Measurements from ENCODE around the gene PDLIM7. TPM values are rescaled to one million over a fixed set of nuclear protein-coding genes. Genes with fewer than 3 reads are reported as not detected.

Gene PDLIM7
- total RNA-seq, 1 donor from 2014 or later = 5.3 TPM

GRCh38 chr5:177524941-177525655 lies 27.7 kb upstream of the PDLIM7 start:
- DNase-seq (ENCODE audit: low spot score) = no peak

DNA sequence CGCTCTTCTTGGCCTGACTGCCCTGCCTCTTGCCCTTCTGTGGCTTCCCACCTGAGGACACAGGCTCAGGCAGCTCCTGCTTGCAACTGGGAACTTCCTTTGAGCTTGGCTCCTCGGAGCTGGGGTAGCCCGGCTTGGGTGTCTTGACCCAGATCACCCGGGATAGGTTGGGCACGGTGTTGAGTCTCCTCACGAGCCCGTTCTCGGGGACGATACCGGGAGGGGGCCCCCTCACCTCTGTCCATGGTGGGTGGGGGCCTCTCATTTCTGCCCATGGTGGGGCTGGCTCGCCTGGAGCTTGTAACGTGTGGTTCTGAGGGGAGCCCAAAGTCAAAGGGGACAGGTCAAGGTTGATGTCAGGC lies 27.1 kb upstream of the PDLIM7 start:
- ATAC-seq = no peak
- no peak for DNase-seq (ENCODE audit: low spot score)

More at GRCh38 chr5:177524941-177525655, 27.7 kb upstream of the PDLIM7 start:
- no peak for ATAC-seq

DNA sequence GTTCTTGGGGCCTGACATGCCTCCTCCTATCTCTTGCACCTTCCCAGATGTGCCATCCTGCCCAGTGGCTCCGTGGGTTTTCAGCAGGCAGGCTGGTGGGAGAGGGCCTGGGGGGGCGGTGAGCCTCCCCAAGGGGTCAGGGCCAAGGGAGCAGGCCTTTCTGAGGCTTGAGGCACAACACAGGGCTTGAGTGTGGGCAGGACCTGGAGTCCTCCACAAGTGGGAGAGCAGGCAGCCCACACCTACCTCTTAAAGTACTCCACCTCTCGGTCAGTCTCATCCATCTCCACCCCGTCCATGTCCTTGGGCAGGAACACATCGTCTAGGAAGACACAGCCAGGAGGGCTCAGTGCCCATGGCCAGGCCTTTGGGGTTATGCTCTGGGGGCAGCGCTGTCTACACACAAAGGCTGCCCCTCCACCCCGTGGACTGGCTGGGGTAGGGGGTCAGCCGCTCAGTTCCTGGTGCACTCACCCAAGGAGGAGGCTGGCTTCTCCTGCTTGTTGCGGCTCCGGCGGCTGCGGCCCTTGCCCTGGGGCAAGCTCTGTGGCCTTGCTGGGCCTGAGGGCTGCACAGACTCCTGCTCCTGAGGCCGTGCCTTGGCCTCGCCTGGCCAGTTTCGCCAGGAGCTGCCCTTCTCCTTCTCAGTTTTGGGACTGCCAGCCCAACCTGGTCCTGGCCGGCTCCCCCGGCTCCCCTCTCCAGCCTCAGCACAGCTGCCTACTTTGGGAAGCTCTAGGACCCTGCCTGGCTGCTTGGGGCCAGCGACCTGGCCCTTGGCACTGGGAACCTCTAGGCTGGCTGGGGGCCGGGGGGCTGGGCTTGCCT lies 26.5 kb upstream of the PDLIM7 start:
- DNase-seq (ENCODE audit: low spot score) (no peak), ATAC-seq (no peak)

GRCh38 chr5:177520916-177521513 lies 23.6 kb upstream of the PDLIM7 start:
- DNase-seq (ENCODE audit: low spot score) (no peak), ATAC-seq (no peak)

DNA sequence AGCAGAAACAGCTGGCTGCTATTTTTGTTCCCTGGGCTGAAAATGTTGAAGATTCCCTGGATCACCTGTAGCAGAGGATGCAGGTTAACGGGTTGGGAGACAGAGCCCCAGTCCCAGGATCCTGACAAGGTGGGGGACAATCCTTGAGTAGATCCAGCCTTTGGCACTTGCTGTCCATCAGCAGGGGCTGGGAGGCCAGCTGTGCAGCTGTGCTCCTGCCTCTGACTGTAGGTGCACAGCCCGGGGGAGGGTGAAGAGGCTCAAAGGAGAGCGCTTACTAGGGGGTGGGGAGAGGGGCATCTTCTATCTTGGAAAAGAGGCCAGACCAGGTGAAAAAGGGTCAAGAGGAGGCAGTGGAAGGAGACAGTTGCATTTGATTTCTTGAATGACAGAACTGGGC lies 22.9 kb upstream of the PDLIM7 start:
- DNase-seq (ENCODE audit: low spot score) (no peak), ATAC-seq (no peak)

DNA sequence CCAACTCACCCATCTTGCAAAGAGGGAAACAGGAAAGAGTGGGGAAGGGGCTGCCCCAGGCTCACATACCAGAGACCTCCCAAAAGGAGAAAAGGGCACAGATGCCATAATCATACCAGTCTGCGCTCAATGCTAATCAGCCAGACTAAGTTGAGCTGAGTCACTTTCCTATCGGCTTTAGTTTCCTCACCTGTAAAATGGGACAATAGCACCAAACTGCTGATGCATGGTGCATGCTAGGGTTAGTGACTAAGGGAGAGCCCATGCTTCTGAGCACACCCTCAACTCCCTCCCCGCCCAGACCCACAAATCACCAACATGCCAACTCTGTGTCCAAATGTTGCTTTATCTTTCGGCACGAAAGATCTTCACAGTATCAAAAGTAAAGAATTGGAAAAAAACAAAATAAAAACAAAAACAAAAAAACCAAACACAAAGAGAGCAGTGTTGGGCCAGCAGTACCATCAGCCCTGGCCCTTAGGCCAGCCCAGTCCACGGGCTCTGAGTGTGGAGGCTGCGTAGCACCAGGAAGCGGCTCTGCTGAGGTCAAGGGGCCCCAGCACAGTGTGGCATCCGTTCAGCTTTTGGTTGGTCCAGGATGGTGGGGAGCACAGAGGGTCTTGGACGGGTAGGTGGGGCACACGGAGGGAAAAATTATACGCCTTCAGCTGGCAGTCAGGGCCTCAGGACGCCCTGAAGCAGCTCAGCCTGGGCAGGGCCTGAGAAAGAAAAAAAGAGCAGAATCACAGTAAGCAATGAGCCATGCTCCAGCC lies 22.2 kb upstream of the PDLIM7 start:
- DNase-seq (ENCODE audit: low spot score) (no peak), ATAC-seq (no peak)

DNA sequence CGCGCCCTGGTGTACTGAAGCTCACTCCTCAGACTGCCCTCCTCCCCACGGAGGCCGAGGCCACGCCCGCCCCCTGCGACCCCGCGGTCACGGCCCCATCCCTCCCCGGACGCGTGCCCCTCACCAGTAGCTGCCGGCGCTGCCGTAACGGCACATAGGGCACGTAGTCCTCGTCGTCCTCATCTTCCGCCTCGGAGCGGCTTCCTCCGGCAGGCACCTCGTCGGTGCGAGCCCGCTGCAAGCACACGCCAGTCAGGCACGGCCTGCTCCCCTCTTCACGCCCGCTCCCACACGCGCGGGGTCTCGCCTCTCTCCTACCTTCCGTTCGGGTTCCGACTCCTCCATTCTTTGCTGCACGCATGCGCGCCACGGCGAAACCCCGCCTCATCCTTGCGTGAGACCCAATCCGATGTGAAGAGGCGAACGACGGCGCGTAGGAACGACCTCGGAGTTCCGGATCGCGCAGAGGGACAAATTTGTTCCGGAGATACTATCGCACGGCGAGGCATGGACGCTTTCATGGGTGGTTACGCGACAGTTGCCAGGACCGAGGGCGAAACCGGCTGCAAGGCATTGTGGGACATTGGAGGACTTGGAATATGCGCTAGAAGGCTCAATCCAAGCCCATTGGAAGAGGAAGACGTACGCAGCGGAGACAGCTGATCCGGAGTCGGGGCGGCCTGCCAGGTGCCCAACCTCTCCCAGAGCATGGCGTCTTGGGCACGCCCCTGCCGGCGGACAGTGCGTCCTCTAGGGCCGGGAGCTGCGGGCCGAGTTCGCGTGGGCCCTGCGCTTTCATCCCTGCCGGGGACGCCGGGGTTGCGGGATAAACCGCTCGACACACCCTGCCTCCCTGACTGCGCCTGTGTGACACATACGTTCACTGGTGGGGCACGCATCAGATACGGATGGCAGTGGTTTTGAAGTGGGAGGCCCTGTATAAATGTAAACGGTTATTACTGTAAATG lies 19.5 kb upstream of the PDLIM7 start, which contains the start of gene DDX41:
Gene DDX41, minus strand, starts transcription at position 361 of the 968 bp plus-strand sequence. Its CDS starts 16 bp downstream, at position 345.
- ATAC-seq = peak; percentile 87
- DNase-seq (ENCODE audit: low spot score) = peak; percentile 99

DNA sequence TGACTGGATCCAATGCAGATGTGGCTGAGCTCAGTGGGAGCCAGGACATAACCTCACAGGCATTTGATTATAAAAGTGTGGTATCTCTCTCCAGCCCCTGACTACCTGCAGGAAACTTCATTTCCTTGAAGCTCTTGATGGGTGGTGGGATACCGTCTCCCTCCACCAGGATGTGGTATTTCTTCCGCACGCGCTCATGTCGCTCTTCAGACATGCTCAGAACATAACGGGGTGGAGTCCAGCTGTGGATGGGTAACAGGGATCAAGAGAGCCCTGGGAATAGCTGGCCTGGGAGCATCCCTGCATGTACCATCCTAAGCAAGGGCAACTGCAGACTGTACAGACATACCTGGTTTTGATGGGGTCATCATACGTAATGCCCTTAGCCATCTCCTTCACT lies 18.2 kb upstream of the PDLIM7 start:
- DNase-seq (ENCODE audit: low spot score) (no peak), ATAC-seq (no peak)

GRCh38 chr5:177514541-177514940 lies 17.1 kb upstream of the PDLIM7 start:
- DNase-seq (ENCODE audit: low spot score) (no peak), ATAC-seq (no peak)

DNA sequence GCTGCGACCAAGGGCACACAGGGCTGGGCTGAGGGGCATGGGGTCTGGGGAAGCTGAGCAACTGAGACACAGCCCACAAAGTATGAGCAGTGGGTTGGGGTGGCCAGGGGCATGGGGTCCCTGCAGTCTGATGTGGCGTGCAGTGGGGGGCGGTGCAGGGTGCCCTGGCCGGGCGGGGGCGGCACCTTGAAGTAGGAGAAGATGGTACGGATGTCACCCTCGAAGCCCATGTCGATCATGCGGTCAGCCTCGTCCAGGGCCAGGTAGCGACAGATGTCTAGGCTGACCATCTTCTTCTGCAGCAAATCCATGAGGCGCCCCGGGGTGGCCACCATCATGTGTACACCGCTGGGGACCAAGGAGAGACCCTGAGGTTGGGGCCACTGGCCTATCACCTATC lies 16.1 kb upstream of the PDLIM7 start:
- no peak for DNase-seq (ENCODE audit: low spot score)
- ATAC-seq = no peak

DNA sequence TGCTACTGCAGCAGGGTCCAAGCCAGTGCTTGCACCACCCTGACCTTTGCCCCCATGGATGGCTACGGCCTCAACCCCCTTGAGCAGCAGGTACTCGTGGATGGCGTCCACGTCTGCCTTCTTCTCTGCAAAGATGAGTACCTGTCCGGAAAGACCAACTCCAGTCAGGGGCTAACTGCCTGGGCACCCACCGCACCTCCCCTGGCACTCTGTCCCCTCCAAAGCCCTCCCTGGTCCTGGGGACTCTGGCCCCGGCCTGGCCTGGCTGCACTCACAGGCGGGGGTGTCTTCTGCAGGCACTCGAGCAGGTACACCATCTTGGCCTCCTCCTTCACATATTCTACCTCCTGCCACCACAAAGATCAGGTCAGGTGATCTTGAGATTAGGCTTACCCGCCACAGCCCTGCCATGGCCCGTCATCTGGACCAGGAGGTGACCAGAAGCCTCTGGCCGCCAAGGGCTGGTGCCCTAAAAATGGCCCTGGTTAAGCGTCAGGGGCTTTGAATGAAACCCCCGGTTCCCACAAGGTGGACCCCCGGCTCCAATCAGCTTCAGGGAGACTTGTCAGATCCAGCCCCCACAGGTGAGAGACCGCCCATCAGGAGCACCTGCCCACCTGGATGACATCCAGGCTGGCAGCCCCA lies 15.5 kb upstream of the PDLIM7 start:
- ATAC-seq (no peak), DNase-seq (ENCODE audit: low spot score) (no peak)

DNA sequence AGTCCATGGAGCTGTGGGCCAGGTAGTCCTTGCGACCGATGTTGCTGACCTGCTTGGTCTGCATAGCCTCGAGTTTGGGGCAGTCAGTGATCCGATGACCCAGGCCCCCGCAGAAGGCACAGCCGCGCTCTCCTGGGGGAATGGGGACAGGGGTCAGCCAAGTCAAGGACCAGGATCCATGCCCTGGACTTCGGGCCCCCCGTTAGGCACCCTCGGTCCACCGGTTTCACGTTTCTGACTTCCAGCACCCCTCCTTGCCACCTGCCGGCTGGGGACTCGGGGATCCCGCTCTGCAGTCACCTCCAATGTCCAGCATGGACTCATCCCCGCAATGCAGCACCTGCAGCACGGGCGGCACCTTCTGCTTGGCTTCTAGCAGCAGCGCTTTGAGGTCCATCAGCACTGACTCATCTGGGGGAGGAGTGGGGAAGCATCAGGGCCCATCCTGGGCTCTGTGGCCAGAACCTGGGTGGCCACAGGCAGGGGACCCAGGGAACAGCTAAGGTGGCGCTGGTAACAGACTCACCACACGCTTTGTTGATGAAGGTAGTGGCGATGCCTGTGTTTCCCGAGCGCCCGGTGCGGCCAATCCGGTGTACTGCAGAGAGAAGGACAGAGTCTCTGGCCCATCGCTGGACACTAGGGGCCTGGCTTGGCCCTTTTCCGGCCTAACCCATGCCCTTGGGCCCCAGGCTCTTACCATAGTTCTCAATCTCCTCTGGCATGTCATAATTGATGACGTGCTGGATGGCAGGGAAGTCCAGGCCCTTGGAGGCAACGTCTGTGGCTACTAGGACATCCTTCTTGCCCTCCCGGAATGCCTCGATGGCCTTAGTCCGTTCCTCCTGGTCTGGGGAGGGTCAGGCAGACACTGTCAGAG lies 14.6 kb upstream of the PDLIM7 start:
- no peak for DNase-seq (ENCODE audit: low spot score)

GRCh38 chr5:177511181-177511580 lies 13.8 kb upstream of the PDLIM7 start:
- ATAC-seq (no peak), DNase-seq (ENCODE audit: low spot score) (no peak)

More for the DNA sequence above, 14.6 kb upstream of the PDLIM7 start:
- no peak for ATAC-seq

DNA sequence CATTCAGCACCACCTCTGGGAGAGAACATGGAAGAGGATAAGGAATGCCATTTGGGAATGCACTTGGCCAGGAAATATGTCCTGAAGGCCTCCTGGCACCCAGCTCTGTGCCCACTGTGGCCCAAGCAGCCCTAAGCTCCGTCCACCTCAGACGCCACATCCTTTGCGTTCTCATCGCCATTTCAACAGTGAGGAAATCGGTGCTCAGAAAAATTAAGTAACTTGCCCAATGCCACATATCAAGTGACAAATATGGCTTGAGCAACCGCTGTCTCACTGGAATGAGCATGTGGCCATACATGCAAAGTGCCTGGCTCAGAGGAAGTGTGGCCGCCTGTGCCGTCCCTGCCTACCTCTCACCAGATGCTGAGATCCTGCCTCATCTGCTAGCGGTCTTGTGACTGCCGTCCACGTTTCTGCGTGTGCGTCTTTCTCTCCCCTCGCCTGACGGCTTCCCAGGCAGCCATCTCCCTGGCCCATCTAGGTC lies 13.2 kb upstream of the PDLIM7 start:
- DNase-seq (ENCODE audit: low spot score) = no peak
- ATAC-seq = no peak

GRCh38 chr5:177509991-177510566 lies 12.7 kb upstream of the PDLIM7 start:
- ATAC-seq = no peak
- no peak for DNase-seq (ENCODE audit: low spot score)

DNA sequence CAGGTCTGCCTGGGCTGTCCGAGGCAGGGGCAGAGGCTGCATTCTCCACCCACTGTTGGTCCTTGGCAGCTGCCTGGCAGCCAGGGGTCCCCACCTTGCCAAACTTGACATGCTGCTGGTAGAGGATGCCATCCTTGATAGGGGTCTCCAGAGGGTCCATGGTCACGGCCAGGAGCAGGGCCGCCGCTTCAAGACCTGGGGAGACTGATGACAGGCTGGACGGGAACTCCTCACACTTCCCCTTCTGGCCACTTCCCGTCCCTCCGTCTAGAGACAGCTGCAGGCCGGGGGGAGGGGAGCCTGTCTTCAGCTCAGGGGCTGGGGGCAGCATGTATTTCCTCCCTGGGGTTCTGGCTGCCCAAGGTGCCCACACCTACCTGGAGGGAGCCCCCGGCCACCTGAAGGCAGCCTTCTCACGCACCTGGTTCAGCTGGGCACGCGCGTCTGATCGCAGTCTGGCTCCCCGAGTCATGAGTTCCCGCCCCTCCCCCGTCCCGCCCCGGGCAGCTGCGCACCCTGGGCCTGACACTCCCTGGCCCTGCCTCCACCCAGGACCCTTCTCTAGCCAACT lies 12.1 kb upstream of the PDLIM7 start, which contains the start of gene DOK3:
Gene DOK3, minus strand, starts transcription at position 446 of the 571 bp plus-strand sequence. Its CDS starts 286 bp downstream, at position 160.
- DNase-seq (ENCODE audit: low spot score) (peak; percentile 58), ATAC-seq (peak; percentile 45)

- DNase-seq (ENCODE audit: low spot score) (no peak), ATAC-seq (no peak)
Observed at GRCh38 chr5:177508837-177509236, 11.4 kb upstream of the PDLIM7 start.

Data from left lobe of liver (tissue), 2 donors.